Neuron (in vitro differentiated cells): ENCODE measurements around the gene HBA2.
"Not testable (repeated sequence)": the region's sequence is repeated elsewhere in the genome, so short reads cannot be mapped to it uniquely, and the experiment has no call there.

ENCODE experiments used
- H2AFZ ChIP-seq: one replicate; pipeline ENCODE4 v1.6.1; 2013; ENCODE audit warnings: low read depth, mild to moderate bottlenecking, inconsistent platforms, low read length, moderate library complexity
- H3K27me3 ChIP-seq: one replicate; pipeline ENCODE4 v1.6.1; 2013; ENCODE audit warnings: low read length; ENCODE audit not compliant: insufficient read depth
- H3K36me3 ChIP-seq: one replicate; pipeline ENCODE4 v1.6.1; 2013; ENCODE audit warnings: low read length; ENCODE audit not compliant: insufficient read depth
- H3K4me1 ChIP-seq: one replicate; pipeline ENCODE4 v1.6.1; 2013; ENCODE audit warnings: low read length; ENCODE audit not compliant: insufficient read depth
- H3K4me3 ChIP-seq: 2 replicates; pipeline ENCODE4 v1.5.1; 2013; ENCODE audit warnings: mild to moderate bottlenecking, low read length, moderate library complexity
- H3K9me3 ChIP-seq: one replicate; pipeline ENCODE4 v1.6.1; 2013; ENCODE audit warnings: low read length

HBA2 gene

DNA sequence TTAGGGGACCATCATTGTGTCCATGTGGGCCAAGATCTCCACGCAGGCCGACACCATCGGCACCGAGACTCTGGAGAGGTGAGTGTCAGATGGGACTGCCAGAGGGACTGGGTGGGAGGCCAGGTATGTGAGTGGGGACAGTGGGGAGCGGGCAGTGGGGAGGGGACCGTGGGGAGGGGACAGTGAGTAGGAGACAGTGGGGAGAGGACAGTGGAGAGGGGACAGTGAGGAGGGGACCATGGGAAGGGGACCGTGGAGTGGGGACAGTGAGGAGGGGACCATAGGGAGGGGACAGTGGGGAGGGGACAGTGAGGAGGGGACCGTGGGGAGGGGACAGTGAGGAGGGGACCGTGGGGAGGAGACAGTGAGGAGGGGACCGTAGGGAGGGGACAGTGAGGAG lies 9.5 kb upstream of the HBA2 start:
- peaks cover 59% of the 10 kb centered on the region for H3K27me3 ChIP-seq
- H3K4me1 ChIP-seq, H3K36me3 ChIP-seq, H3K4me3 ChIP-seq, H2AFZ ChIP-seq, H3K9me3 ChIP-seq: not testable (repeated sequence)

DNA sequence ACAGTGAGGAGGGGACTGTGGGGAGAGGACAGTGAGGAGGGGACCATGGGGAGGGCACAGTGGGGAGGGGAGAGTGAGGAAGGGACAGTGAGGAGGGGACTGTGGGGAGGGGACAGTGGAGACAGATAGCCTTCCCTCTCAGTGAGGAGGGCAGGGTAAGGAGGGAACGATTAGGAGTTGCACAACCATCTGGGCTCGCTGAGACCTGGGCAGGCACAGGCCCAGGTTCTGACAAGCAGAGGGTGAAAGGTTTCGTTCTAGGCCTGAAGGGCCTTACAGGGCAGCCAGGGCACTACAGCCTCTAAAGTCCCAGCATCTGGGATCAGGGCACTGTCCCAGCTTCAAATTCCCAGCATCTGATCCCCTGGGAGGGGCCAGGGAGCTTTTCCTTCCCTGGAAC lies 9.0 kb upstream of the HBA2 start:
- not testable (repeated sequence) for H3K4me1 ChIP-seq, H3K9me3 ChIP-seq, H3K36me3 ChIP-seq, H3K4me3 ChIP-seq, H2AFZ ChIP-seq
- peaks cover 61% of the 10 kb centered on the region for H3K27me3 ChIP-seq

DNA sequence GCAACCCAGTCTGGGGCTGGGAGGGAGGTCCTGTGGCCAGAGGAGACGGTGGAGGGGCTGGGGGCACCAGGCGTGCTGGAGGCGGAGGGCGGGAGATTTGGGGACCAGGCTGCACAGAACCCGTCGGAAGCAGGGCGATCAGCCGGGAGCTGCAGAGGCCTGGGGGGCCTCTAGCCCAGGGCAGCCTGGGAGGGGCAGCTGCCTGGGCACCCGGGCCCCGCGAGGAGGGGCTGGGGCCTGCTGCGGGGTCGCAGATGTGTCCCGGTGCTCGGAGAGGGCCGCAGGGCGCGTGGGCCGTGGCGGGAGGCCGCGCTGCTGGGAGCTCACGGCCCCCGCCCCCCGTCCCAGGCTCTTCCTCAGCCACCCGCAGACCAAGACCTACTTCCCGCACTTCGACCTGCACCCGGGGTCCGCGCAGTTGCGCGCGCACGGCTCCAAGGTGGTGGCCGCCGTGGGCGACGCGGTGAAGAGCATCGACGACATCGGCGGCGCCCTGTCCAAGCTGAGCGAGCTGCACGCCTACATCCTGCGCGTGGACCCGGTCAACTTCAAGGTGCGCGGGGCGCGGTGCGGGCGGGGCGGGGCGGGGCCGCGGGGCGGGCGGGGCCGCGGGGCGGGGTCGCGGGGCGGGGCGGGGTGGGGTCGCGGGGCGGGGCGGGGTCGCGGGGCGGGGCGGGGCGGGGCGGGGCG lies 8.4 kb upstream of the HBA2 start:
- H2AFZ ChIP-seq, H3K4me1 ChIP-seq, H3K4me3 ChIP-seq, H3K36me3 ChIP-seq, H3K9me3 ChIP-seq: not testable (repeated sequence)
- peaks cover 64% of the 10 kb centered on the region for H3K27me3 ChIP-seq

DNA sequence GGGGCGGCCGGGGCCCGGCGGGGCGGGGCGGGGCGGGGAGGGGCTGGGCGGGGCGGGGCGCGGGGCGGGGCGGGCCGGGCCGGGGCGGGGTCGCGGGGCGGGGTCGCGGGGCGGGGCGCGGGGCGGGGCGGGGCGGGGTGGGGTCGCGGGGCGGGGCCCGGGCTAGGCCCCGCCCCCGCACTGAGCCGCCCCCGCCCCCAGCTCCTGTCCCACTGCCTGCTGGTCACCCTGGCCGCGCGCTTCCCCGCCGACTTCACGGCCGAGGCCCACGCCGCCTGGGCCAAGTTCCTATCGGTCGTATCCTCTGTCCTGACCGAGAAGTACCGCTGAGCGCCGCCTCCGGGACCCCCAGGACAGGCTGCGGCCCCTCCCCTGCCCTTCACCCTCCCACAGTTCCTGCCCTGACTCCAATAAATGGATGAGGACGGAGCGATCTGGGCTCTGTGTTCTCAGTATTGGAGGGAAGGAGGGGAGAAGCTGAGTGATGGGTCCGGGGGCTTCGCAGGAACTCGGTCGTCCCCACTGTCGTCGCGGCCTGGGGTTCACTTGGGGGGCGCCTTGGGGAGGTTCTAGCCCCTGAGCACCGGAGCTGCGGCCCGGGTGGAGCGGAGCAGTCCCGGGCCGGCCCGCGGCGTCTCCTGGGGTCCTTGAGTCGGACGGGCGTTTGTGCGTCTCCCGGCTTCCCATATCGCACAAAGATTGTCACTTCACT lies 7.7 kb upstream of the HBA2 start:
- Histone ChIP-seq H2AFZ (no peak overlapping the region), H3K4me3 (no peak overlapping the region), H3K27me3 (peaks cover 65% of the 10 kb centered on the region), H3K36me3 (no peaks in the 10 kb centered on the region), H3K4me1 (peaks cover 7% of the 10 kb centered on the region), H3K9me3 (peaks cover 3% of the 10 kb centered on the region)

DNA sequence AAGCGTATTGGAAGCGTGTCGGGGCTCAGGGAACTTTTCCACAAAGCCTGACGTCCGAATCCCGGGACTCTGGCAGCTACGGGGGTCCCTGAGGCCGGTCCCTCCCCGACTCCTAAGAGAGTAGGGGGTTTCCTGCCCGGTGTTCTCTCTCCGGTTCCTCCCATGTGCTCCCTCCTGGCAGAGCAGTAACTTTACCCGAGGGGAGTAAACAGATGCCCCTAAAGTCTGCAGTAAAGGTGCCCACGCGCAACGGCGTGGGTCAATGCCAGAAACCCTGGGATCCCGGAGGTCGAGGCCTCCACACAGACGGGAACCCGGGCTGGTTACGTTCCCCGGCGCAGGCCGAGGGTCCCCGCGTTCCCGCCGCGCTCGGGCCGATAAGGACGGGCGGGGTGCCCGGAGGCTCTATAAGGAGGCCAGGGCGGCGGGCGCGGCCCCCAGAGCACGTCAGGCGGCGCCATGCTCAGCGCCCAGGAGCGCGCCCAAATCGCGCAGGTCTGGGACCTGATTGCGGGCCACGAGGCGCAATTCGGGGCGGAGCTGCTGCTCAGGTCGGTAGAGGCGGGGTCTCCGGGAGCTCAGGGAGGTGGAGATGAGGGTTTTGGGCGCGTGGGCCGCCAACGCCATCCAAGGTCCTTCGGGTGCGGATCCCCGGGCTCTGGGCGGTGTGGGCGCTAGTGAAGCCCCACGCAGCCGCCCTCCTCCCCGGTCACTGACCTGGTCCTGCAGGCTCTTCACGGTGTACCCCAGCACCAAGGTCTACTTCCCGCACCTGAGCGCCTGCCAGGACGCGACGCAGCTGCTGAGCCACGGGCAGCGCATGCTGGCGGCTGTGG lies 6.9 kb upstream of the HBA2 start, which contains the start of gene HBM:
Gene HBM, plus strand, starts transcription at position 440 of the 836 bp plus-strand sequence. Its CDS starts 20 bp downstream, at position 460.
- H3K4me3 ChIP-seq, result no peak within 1 kb of the TSS
- peaks cover 69% of the 10 kb centered on the region for H3K27me3 ChIP-seq
- no peaks in the 10 kb centered on the region for H3K36me3 ChIP-seq

DNA sequence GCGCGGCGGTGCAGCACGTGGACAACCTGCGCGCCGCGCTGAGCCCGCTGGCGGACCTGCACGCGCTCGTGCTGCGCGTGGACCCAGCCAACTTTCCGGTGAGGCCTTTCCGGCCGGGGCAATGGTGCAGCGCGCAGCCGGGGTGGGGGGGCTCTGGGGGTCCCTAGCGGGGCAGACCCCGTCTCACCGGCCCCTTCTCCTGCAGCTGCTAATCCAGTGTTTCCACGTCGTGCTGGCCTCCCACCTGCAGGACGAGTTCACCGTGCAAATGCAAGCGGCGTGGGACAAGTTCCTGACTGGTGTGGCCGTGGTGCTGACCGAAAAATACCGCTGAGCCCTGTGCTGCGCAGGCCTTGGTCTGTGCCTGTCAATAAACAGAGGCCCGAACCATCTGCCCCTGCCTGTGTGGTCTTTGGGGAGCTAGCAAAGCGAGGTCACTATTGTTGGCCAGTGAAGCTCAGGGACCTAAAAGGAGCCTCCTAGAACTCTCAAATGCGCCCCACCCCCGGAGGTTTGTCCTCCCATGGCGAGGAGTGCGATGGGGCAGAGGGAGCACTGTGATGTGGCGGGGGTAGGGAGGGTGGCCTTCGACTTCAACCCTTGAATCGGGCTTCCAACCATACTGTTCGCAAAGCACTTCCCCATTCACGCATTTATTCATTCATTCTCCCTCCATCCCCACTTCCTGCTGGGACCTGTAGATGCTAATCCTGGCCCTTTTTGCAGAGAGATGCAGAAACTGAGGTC lies 6.1 kb upstream of the HBA2 start:
- peaks cover 67% of the 10 kb centered on the region for H3K27me3 ChIP-seq
- peaks cover 3% of the 10 kb centered on the region for H3K9me3 ChIP-seq

More for the DNA sequence above, 6.9 kb upstream of the HBA2 start, which contains the start of gene HBM:
- H2AFZ ChIP-seq, result no peak within 1 kb of the TSS
- peaks cover 3% of the 10 kb centered on the region for H3K9me3 ChIP-seq
- peaks cover 7% of the 10 kb centered on the region for H3K4me1 ChIP-seq

DNA sequence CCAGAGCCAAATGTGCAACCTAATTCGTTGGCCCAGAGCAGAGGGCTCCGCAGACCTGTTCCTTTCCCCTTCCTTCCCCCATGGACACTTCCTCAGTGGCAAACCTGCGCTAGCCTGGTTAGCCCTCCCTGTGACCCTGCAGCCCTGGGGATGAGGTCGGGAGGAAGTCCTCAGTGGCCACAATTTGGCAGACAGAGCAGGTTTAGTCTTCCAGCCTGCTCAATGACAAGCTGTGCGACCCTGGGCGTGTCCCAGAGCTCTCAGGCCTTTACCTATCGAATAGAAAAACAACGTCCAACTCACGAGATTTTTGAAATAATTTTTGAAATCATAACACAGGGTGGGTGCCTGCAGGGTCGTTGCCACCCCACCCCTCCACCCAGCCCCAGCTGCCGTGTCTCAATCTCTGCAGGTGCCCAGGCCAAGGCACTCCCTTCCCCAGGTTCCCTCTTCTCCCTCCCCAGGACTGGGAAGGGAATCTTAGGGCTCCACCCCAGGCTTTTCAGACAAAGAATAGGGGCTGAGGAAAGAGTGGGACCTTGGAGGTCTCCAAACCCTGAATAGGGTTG lies 5.5 kb upstream of the HBA2 start:
- Histone ChIP-seq H3K36me3 (no peaks in the 10 kb centered on the region), H3K4me1 (peaks cover 7% of the 10 kb centered on the region), H3K27me3 (peaks cover 69% of the 10 kb centered on the region), H3K9me3 (peaks cover 3% of the 10 kb centered on the region), H3K4me3 (no peak overlapping the region), H2AFZ (no peak overlapping the region)

More for the DNA sequence above, 6.1 kb upstream of the HBA2 start:
- no peak overlapping the region for H3K4me3 ChIP-seq
- no peaks in the 10 kb centered on the region for H3K36me3 ChIP-seq
- H3K4me1 ChIP-seq, result peaks cover 7% of the 10 kb centered on the region
- no peak overlapping the region for H2AFZ ChIP-seq

DNA sequence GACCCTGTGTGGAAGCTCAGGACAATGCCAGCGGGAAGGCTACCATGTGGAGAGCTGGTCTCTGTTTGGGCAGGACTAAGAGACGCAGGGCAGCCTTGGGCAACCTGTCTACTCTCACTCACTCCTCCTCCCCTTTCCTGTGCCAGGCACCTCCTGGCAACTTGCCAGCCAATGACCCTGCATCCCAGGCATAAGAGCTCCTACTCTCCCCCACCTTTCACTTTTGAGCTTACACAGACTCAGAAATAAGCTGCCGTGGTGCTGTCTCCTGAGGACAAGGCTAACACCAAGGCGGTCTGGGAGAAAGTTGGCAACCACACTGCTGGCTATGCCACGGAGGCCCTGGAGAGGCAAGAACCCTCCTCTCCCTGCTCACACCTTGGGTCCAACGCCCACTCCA lies 4.3 kb upstream of the HBA2 start:
- Histone ChIP-seq H3K36me3 (no peaks in the 10 kb centered on the region), H2AFZ (no peak overlapping the region), H3K4me3 (no peak overlapping the region), H3K9me3 (no peaks in the 10 kb centered on the region), H3K4me1 (peaks cover 7% of the 10 kb centered on the region), H3K27me3 (peaks cover 66% of the 10 kb centered on the region)

DNA sequence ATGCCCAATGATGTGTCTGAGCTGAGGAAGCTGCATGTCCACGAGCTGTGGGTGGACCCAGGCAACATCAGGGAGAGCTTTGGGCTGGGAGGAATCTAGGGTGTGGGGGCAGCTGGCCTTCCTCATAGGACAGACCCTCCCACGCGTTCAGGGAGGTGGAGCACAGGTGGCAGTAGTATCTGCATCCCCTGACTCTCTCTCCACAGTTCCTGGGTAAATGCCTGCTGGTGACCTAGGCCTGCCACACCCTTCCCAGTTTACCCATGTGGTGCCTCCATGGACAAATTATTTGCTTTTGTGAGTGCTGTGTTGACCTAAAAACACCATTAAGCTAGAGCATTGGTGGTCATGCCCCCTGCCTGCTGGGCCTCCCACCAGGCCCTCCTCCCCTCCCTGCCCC lies 3.7 kb upstream of the HBA2 start:
- Histone ChIP-seq H3K9me3 (no peaks in the 10 kb centered on the region), H3K4me3 (no peak overlapping the region), H3K36me3 (no peaks in the 10 kb centered on the region), H2AFZ (no peak overlapping the region), H3K27me3 (peaks cover 66% of the 10 kb centered on the region), H3K4me1 (peaks cover 7% of the 10 kb centered on the region)

DNA sequence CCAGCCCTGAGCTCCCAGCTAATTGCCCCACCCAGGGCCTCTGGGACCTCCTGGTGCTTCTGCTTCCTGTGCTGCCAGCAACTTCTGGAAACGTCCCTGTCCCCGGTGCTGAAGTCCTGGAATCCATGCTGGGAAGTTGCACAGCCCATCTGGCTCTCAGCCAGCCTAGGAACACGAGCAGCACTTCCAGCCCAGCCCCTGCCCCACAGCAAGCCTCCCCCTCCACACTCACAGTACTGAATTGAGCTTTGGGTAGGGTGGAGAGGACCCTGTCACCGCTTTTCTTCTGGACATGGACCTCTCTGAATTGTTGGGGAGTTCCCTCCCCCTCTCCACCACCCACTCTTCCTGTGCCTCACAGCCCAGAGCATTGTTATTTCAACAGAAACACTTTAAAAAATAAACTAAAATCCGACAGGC lies 2.6 kb upstream of the HBA2 start:
- not testable (repeated sequence) for H3K36me3 ChIP-seq, H2AFZ ChIP-seq, H3K9me3 ChIP-seq, H3K4me3 ChIP-seq, H3K4me1 ChIP-seq
- H3K27me3 ChIP-seq, result peaks cover 72% of the 10 kb centered on the region

DNA sequence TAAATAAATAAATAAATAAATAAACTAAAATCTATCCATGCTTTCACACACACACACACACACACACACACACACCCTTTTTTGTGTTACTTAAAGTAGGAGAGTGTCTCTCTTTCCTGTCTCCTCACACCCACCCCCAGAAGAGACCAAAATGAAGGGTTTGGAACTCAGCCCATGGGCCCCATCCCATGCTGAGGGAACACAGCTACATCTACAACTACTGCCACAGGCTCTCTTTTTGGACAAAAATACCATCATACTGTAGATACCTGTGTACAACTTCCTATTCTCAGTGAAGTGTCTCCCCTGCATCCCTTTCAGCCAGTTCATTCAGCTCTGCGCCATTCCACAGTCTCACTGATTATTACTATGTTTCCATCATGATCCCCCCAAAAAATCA lies 1.9 kb upstream of the HBA2 start:
- H3K4me1 ChIP-seq, result peaks cover 4% of the 10 kb centered on the region
- H2AFZ ChIP-seq, result no peak overlapping the region
- H3K9me3 ChIP-seq, result no peaks in the 10 kb centered on the region
- H3K27me3 ChIP-seq, result peaks cover 71% of the 10 kb centered on the region
- no peak overlapping the region for H3K4me3 ChIP-seq
- H3K36me3 ChIP-seq, result no peaks in the 10 kb centered on the region

DNA sequence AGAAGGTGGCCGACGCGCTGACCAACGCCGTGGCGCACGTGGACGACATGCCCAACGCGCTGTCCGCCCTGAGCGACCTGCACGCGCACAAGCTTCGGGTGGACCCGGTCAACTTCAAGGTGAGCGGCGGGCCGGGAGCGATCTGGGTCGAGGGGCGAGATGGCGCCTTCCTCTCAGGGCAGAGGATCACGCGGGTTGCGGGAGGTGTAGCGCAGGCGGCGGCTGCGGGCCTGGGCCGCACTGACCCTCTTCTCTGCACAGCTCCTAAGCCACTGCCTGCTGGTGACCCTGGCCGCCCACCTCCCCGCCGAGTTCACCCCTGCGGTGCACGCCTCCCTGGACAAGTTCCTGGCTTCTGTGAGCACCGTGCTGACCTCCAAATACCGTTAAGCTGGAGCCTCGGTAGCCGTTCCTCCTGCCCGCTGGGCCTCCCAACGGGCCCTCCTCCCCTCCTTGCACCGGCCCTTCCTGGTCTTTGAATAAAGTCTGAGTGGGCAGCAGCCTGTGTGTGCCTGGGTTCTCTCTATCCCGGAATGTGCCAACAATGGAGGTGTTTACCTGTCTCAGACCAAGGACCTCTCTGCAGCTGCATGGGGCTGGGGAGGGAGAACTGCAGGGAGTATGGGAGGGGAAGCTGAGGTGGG lies 657 bp downstream of the HBA2 start:
- not testable (repeated sequence) for H3K4me3 ChIP-seq, H3K36me3 ChIP-seq, H3K4me1 ChIP-seq, H2AFZ ChIP-seq, H3K9me3 ChIP-seq
- peaks cover 60% of the 10 kb centered on the region for H3K27me3 ChIP-seq
